ENCODE results near the gene ADGRL3.

DNA sequence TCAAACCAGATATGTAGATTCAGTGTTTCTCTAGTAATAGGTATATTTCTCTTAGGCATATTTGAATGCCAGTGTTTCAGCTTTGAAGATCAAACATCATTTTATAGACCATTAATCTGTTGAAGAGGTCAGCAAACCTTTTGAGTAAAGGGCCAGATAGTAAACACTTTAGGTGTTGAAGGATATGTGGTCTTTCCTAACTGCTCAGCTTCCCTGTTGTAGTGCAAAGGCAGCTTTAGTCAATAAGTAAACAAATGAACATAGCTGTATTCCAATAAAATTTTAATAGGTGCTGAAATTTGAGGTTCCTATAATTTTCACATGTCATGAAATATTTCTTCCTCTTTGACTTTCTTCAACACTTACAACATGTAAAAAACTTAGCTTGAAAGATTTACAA, 201.6 kb downstream of the ADGRL3 start:
- TF ChIP-seq EP300 (IDR thresholded peaks at IDR 0.05) (no peak), POLR2A (IDR thresholded peaks at IDR 0.05) (no peak), POLR2AphosphoS5 (IDR thresholded peaks at IDR 0.05) (no peak)
- TF ChIP-seq, protein P1, sequence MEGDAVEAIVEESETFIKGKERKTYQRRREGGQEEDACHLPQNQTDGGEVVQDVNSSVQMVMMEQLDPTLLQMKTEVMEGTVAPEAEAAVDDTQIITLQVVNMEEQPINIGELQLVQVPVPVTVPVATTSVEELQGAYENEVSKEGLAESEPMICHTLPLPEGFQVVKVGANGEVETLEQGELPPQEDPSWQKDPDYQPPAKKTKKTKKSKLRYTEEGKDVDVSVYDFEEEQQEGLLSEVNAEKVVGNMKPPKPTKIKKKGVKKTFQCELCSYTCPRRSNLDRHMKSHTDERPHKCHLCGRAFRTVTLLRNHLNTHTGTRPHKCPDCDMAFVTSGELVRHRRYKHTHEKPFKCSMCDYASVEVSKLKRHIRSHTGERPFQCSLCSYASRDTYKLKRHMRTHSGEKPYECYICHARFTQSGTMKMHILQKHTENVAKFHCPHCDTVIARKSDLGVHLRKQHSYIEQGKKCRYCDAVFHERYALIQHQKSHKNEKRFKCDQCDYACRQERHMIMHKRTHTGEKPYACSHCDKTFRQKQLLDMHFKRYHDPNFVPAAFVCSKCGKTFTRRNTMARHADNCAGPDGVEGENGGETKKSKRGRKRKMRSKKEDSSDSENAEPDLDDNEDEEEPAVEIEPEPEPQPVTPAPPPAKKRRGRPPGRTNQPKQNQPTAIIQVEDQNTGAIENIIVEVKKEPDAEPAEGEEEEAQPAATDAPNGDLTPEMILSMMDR (IDR thresholded peaks at IDR 0.05), result no peak
